Measurements from ENCODE around the gene HOOK1.

DNA sequence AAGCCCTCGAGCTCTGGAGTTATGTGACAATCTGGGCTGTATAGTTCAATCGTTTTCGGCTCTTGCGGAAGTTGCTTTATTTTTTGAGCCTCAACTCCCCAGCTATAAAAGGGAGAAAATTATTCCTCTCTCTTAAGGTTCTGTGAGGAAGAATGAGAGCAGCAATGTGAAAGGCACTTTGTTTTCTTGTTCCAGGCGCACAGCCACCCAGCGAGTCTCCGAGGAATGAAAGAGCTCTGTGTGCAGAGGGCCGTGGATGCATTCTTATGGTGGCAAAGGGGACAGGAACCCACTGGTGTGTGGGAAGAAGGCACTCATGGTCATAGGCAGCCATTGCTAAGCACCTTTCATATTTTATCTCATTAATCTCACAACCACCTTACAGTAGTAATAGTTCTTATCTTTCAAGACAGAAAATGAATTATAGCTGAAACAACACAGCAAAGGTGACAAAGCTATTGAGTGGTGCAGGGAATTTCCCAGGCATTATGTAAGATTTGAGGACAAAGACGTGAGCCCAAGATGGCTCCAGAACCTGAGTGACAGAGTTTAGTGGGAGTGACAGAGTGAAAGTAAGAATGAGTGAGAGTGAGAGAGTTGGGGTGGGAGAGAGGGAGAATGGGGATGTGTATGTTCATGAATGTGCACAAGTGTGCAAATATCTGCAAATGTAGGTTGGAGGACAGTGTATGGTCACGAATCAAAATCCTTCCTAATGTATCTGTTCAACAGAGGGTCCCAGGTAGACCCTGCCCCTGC lies 102.5 kb downstream of the HOOK1 start:
- TF ChIP-seq, protein P1, sequence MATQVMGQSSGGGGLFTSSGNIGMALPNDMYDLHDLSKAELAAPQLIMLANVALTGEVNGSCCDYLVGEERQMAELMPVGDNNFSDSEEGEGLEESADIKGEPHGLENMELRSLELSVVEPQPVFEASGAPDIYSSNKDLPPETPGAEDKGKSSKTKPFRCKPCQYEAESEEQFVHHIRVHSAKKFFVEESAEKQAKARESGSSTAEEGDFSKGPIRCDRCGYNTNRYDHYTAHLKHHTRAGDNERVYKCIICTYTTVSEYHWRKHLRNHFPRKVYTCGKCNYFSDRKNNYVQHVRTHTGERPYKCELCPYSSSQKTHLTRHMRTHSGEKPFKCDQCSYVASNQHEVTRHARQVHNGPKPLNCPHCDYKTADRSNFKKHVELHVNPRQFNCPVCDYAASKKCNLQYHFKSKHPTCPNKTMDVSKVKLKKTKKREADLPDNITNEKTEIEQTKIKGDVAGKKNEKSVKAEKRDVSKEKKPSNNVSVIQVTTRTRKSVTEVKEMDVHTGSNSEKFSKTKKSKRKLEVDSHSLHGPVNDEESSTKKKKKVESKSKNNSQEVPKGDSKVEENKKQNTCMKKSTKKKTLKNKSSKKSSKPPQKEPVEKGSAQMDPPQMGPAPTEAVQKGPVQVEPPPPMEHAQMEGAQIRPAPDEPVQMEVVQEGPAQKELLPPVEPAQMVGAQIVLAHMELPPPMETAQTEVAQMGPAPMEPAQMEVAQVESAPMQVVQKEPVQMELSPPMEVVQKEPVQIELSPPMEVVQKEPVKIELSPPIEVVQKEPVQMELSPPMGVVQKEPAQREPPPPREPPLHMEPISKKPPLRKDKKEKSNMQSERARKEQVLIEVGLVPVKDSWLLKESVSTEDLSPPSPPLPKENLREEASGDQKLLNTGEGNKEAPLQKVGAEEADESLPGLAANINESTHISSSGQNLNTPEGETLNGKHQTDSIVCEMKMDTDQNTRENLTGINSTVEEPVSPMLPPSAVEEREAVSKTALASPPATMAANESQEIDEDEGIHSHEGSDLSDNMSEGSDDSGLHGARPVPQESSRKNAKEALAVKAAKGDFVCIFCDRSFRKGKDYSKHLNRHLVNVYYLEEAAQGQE (IDR thresholded peaks at IDR 0.05; ENCODE audit: low read depth) = no peak
- TF ChIP-seq FOXM1 (IDR thresholded peaks at IDR 0.05; ENCODE audit: borderline replicate concordance, low read depth) = no peak
- TF ChIP-seq RAD21 (IDR thresholded peaks at IDR 0.05; ENCODE audit: low read depth) = no peak
- TF ChIP-seq TEAD4 (IDR thresholded peaks at IDR 0.05) = no peak
- no peak for TF ChIP-seq NFIC (IDR thresholded peaks at IDR 0.05)
- TF ChIP-seq TAF1 (IDR thresholded peaks at IDR 0.05; ENCODE audit: low read depth) = no peak
- no peak for TF ChIP-seq YY1 (IDR thresholded peaks at IDR 0.05; ENCODE audit: low read depth)
- TF ChIP-seq, protein P2, sequence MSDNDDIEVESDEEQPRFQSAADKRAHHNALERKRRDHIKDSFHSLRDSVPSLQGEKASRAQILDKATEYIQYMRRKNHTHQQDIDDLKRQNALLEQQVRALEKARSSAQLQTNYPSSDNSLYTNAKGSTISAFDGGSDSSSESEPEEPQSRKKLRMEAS (IDR thresholded peaks at IDR 0.05) = no peak
